GM21737 (cell line): ENCODE measurements around the gene IFT25.

Experiments
- ATAC-seq: cut with Tn5 transposase; IDR thresholded peaks from one replicate; pipeline ENCODE4 v1.9.1; 2021; ENCODE audit warnings: mild to moderate bottlenecking, moderate library complexity; ENCODE audit not compliant: unreplicated experiment

Gene IFT25

GRCh38 chr1:53930932-53931331, 14.6 kb downstream of the IFT25 start:
- ATAC-seq: no peak

DNA sequence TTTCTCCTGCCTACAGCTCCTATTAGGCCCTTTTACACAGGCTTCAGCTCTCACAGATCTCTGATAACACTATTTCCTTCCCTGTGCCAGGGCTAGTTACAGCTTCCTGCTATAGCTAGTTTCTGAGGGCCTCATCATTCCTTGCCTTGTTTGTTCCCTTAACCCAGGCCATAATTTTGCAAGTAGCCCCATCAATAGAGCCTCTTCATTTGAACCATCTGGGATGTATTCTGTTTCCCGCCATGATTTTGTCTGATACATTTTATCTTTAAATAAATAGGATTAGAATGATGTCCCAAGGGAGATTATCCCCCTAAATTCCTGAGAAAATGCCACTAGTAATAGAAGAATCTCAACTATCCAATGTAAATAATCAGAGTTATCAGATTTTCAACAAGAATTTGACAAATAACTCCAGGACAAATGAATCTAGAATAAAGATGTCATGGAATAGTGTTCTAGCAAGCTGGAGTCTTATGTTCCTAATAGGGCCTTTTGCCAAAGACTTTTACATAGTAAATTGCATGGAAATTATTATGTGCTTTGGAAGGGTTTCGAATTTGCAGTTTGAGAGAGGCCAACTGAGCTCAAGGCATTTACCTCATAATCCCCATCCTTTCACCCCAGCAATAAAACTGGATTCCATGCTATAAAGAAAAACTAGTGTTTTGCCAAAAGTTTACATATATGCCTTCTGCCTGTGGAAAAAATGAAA, 16.1 kb downstream of the IFT25 start:
- no peak for ATAC-seq

DNA sequence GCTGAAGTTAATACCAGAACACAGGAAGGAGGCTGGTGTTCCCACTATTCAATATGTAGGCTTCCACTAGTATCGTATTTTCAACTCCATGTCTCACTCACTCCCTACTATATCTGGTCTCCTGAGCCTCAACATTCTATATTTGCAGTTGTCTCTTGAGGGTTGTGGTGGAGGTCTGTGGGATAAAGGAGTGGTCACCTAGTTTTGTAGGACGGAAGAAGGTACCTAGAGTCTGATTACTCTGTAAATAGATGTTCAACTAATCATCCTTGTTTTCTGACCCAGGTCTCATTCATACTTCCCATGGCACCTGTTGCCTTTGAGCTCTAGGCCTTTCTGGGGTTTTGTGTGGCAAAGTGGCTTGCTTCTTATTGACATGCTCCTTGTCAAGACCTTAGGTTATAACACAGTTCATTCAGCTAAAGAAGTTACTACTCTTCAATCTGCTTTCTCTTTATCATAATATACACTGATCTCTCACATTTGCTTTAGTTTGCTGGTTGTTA, 18.1 kb downstream of the IFT25 start:
- no peak for ATAC-seq

GRCh38 chr1:53919675-53920066, 25.8 kb downstream of the IFT25 start:
- no peak for ATAC-seq

DNA sequence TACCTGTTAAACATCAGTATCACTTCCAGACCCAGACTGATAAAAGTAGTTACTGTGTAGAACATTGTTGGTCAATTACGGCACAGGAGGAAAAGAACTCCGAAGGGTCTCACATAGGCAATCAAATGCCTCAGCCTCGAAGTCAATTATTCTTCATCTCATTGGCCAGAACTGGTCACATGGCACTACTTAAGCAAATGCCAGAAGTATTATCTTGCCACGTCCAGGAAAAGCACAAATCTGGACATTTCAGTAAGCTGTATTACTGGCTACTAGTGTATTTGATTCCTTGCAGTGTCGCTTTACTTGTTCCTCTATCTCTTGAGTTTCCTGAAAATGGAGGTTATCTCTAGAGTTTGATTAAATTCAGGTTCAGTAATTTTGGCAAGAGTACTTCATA, 27.2 kb downstream of the IFT25 start:
- ATAC-seq: no peak

- no peak for ATAC-seq
Measured at GRCh38 chr1:53913352-53914033, 32.0 kb downstream of the IFT25 start.

DNA sequence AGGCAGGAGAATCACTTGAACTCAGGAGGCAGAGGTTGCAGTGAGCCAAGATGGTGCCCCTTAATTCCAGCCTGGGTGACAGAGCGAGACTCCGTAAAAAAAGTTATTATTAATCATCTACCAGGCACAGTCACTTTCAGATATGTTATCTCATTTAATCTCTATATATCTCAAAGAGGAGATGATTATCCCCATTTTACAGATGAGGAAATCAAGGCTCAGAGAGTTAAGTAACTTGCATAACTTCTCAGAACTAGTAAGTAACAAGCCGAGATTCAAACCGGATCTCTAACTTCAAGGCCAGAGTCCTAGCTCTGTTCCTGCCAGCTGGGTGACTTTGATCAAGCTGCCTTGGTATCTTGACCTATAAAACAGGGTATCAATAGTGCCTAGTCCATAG, 34.1 kb downstream of the IFT25 start:
- no peak for ATAC-seq

- ATAC-seq: no peak
Measured at GRCh38 chr1:53909946-53910345, 35.6 kb downstream of the IFT25 start.

DNA sequence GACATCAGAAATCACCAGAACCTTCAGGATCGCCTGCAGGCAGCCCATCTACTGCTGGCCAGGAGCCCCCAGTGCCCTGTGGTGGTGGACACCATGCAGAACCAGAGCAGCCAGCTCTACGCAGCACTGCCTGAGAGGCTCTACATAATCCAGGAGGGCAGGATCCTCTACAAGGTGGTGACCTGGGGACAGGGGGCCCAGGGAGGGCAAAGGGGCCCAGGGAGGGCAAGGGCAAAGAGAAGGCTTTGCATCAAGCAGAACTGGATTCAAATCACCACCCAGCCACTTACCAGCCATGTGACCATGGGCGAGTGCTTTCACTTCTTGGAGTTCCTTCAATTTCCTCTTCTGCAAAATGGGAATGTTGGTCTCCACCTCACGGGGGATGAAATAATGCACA, 39.4 kb downstream of the IFT25 start:
- ATAC-seq: no peak

GRCh38 chr1:53905509-53905908, 40.0 kb downstream of the IFT25 start:
- no peak for ATAC-seq

DNA sequence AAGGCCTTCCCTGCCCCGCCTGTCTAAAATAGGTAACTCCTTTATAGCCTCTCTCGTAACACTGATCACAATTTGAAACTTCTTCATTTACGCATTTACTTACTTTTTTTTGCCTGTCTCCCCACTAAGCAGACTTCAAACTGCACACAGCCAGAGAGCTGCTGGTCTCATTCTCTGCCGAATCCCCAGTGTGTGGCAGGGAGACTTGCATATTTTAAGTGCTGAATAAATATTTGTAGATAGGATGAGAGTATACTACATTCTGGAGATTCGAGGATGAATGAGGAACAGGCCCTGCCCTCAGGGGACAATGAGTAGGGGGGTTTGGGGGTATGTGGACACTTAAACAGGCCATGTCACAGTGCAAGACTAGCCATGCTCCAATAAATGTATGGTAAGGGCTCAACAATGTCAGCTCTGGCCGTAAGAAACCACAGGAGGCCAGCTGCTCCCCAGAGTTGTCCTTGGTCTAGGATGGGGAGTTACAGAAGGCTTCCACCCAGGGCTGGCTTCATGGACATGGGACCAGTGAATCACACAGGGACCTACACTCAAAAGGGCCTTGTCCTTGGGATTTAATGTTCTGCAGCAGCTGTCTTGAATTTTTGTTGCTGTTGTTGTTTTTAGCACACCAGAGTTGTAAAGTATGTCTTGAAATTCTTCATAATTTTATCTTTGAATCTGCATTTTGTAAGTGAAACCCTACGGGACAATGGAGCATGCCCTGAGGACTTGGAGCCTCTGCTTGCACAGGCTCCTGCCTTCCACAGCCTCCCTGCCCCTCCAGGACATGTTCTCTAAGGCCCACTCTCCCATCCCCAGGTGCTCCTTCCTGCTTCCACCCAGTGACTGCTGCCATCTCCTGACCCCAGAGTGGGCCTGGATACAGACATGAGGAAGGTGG, 43.0 kb downstream of the IFT25 start:
- no peak for ATAC-seq

GRCh38 chr1:53899708-53900107, 45.8 kb downstream of the IFT25 start:
- ATAC-seq: no peak

GRCh38 chr1:53899206-53899628, 46.3 kb downstream of the IFT25 start:
- ATAC-seq: no peak

DNA sequence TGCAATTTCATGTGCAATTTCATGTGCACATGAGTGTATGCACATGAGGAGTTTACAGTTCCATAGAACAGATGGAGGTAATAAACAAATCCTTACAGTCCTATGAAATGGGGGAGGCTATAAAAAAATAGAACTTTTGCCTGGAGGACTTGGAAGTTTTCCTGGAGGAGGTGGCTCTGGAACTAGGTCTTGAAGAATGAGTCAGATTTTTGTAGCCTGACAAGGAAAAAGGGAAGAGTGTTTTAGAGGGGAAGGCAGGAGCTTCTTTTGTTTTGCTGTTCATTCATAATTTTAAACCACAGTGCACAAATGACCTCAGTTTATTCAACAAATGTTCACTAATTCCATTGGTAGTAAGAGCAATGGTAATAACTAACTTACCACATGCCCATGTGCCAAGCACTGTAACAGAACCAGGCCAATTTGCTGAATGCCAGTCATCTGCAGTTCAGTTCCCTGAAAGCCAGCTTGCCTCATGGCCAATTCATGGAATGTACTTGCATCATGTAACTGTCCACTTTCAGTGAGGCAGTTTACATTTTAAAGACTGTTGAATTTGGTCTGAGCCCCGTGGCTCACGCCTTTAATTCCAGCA, 48.8 kb downstream of the IFT25 start:
- no peak for ATAC-seq

DNA sequence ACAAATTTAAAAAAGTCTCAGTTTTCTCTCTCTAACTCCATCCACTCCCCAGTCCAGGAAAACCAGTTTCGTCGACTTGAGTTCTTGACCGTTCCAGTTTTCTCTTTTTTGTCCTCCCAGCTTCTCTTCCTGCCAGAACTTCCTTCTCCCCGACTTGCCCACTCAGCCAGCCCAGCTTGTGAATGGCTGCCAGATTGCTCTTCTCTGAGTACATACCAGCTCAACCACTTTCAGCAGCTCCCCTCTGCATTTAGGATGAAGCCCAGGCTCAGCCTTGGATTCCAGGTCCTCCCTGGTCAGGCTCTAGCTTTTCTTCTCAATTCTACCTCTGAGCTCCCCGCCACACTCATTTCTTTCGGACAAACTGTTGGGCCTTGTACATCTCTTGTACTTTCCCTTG, 50.1 kb downstream of the IFT25 start:
- no peak for ATAC-seq

DNA sequence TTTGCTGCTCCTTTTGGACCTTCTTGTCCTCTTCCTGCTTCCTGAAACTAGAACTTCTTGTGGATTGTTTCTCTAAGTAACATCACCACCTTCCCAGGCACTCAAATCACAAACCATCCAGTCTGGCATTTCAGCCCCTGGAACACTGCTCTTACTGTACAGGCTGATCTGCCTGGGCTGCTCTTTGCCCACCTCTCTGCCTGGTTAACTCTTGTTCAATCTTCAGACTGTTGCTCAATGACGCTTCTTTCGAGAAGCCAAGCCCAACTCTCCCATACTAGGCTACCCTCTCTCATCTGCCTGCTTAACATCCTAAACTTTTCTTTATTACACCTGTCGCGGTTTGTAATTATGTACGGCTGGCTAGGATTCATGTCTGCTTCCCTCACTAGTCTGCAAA, 50.9 kb downstream of the IFT25 start:
- ATAC-seq: no peak

DNA sequence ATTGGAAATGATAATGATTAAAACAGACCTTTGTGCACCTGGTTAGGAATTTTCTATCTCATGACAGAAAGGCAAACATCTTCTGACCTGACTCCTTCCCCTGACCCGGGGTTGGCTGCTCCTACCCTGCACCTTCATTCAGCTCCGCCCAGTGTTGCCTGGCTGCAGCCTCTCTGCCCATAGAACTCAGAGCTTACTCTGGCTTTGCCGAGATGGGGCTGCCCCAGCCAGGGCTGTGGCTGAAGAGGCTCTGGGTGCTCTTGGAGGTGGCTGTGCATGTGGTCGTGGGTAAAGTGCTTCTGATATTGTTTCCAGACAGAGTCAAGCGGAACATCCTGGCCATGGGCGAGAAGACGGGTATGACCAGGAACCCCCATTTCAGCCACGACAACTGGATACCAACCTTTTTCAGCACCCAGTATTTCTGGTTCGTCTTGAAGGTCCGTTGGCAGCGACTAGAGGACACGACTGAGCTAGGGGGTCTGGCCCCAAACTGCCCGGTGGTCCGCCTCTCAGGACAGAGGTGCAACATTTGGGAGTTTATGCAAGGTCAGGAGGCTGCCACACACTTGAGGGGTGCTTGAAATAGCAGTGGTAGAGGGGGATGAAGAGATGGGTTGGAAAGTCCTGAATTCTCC, 51.4 kb downstream of the IFT25 start, which contains the start of gene DIO1:
TSS of gene DIO1 (plus strand) at position 189 of the 638 bp plus-strand sequence. CDS start at position 213, 24 bp downstream.
- ATAC-seq: no peak

GRCh38 chr1:53892911-53893310, 52.6 kb downstream of the IFT25 start:
- no peak for ATAC-seq

GRCh38 chr1:53891678-53892077, 53.8 kb downstream of the IFT25 start:
- ATAC-seq: no peak

DNA sequence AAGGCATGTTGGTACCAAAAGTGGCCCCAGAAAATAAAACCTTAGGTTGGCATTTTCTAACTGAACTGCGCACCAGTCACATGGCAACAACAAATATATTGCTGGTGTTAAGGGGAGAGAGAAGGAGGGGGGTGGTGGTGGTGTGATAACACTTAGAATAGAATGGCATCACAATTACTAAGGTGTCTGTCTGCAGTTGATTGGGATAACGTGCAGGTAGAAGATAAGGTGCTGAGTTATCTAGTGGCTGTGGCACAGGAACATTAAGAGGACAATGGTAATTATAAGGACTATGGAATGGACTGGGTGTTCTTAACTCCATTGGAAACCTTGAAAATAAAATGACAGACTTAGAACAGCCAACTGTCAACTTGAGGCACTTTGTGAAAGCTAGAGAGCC, 54.5 kb downstream of the IFT25 start:
- no peak for ATAC-seq
